ENCODE measurements around the gene TNIP2.

The TNIP2 gene, protein sequence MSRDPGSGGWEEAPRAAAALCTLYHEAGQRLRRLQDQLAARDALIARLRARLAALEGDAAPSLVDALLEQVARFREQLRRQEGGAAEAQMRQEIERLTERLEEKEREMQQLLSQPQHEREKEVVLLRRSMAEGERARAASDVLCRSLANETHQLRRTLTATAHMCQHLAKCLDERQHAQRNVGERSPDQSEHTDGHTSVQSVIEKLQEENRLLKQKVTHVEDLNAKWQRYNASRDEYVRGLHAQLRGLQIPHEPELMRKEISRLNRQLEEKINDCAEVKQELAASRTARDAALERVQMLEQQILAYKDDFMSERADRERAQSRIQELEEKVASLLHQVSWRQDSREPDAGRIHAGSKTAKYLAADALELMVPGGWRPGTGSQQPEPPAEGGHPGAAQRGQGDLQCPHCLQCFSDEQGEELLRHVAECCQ

DNA sequence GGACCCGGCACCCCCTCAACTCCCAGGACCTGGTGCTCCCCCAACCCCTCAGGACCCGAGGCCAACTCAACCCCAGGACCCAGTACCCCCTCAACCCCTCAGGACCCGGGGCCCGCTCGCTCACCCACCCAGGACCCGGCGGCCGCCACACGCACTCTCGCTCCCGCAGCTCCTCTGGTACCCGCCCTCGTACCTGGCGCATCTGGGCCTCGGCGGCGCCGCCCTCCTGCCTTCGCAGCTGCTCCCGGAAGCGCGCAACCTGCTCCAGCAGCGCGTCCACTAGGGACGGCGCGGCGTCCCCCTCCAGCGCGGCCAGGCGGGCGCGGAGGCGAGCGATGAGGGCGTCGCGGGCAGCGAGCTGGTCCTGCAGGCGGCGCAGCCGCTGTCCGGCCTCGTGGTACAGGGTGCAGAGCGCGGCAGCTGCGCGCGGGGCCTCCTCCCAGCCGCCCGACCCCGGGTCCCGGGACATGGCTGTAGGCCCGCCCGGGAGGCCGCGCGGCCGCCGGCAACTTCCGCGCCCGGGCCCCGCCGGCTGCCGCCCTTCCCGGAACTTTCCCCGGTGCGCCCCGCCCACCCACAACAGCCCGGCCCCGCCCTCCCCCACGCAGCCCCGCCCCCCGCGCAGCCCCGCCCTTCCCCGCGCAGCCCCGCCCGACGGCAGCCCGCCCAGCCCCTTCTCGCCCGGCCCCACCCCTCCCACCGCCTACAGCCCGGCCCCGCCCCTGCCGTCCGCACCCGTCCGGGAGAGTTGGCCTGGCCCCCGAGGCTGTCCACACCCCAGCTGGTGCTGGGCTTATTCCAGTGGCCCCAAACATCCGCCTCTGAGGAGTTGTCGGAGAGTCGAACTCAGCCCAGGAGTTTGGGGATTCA, at the start of gene TNIP2:
TNIP2 (minus strand) TSS at position 516 of the 870 bp plus-strand sequence; CDS start at position 469, 47 bp downstream.
- peak; percentile 72 for DNase-seq

DNA sequence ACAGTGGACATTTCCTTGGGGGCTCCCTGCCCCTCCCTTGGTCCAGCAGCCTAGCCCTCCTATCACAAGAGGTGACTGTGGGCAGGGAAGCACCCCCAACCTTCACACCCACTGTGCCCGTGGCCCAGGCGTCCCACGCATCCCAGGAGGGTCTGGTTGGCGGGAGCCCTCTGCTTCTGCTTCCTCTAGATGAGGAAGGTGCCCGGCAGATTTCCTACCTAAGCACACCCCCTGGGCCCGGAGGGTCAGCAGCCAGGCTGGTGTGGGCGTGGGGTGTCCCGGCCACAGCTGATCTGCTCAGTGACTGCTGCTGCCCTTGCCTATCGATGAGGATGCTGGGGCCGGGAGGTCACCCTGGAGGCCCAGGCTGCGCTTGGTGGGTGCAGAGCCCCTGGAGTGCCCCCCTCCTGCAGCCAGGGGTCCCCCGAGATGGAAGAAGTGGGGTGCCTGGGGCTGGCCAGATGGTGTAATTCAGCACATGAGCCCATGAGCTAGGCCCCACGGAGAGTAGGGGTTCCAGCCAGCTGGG, 48.9 kb upstream of the TNIP2 start:
- no peak for DNase-seq

DNA sequence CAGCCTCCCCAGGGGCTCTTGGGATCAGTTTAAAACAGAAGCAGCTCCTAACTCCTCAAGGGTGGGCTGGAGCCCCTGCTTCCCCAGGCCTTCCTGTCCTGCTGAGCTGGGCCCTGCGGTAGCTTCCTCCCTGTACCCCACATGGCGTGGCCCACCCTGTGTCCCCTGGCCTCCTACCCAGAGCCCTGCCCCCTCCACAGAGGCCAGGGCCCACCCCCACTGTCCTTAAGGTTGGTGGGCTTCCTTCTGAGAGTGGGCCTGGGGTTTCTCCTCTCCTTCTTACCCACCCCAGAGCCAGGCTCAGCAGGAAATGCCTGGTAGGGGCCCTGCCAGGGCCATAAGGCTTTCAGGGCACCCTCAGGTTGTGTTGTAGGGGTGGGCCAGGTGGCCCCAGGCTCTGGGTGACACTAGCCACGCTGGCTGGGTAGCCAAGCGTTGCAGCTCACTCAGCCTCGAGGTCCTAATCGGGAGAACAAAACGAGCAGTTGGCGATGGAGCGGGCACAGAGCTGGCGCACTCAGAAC, 48.4 kb upstream of the TNIP2 start:
- no peak for DNase-seq

DNA sequence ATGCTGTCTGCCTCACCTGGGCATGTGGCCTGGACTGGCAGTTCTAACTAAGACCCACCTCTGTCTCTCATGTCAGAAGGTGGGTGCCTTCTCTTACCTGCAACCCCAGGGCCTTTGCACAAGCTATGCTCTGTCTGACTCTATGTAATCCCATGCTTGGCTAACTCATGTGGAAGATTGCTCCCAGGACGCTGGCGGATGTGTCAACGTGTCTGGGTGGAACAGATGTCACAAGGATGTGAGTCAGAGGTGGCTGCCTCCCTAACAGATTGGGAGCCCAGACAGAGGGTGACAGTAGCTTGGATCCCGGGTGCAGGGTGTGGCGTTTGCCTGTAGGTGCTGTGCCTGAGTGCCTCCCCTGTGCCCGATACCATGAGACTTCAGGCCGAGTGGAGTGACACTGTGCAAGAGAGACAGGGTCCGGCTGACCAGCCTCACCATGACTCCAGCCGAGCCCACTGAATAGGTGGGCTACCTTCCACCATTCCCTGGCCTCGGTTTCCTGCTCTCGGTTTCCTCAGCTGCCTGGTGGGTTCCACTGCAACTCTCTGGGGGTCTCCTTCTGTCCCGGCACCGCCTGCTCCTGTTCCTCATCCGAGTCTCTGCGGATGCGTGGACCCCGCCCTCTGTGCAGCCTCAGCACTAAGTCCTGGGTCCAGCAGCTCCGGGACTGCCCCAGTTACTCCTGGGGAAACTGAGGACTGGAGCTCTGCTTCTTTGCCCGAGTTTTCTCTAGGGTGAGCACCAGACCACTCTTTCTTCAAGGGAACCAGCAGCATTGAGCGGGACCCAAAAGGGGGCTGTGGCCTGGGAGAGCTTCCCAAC, 47.7 kb upstream of the TNIP2 start:
- DNase-seq: no peak

DNA sequence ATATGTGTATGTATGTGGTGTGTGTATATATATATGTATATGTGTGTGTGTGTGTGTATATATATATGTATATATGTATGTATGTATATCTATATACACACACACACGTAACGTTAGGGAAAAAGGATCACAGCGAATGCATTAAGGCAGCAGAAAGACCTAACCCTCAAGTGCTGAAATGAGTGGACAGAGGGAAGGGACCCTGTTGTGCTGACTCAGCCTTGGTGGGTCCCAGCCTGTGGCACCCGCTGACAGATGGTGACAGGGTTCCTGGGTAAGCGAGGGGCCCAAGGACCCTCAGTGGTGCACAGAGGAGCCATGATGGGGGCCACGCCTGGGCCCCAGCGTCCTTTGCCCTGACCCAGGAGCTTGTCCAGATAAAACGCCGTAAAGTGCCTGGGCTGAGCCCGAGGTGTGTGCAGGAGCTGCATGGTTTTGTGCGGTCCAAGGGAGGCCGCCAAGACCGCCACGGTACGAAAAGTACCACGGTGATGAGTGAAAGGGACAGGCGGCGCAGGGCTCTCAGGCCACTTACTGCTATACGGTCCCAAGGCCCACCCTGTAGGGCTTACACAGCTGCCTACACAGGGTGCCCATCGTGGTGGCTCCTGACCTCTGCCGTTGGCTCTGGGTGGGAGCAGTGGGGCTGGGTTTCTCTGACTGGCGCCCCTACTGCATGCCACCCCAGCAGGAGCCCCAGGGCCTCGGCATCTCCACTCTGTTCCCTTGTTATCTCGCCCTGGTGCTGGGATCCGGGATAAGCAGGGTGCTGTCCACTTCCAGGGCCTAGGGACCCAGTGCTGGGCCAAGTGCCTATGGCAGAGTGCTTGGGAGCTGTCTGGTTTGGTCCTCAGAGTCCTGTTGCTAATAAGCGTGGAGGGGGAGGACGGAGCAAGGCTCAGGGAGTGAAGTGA, 46.7 kb upstream of the TNIP2 start:
- no peak for DNase-seq

DNA sequence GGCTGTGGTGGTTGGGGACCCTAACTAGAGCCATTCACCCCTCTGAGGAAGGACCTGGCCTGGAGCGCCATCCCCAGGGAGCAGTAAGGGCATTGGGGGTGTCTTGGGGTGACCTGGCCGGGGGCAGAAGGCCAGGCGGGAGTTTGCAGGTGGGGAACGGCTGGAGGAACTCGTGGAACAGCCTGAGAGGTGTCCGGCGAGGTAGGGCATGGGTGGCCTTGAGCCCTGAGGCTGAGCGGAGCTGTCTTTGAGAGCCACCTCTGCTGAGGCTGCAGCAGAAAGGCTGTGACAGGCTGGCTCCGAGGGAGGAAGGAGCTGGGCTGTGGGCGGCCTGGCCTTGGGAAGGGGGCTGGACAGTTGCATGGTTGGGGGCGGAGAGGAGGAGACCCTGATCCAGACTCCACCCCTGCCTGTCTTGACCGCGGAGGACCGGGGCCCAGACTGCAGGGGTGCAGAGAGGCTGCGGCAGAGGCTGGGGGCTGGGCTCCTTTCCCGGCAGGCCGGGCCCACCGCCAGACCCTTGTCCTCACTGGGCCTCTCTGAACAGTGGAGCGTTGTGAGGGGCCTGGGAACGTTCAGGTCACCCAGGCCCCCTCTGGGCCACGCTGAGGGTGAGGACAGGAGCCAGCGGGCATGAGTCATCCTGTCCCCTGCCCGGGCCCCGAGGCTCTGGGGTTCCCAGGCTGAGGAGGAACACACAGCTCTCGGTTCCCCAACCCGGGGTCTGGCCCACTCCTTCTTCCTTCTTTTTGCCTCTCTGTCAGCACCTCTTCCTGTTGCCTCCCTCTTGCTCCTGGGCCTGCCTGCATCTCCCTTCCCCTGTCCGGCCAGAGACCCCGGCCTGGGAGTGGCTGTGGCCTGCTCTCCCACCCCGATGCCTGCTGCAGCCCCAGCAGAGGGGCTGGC, 44.8 kb upstream of the TNIP2 start:
- DNase-seq: no peak

DNA sequence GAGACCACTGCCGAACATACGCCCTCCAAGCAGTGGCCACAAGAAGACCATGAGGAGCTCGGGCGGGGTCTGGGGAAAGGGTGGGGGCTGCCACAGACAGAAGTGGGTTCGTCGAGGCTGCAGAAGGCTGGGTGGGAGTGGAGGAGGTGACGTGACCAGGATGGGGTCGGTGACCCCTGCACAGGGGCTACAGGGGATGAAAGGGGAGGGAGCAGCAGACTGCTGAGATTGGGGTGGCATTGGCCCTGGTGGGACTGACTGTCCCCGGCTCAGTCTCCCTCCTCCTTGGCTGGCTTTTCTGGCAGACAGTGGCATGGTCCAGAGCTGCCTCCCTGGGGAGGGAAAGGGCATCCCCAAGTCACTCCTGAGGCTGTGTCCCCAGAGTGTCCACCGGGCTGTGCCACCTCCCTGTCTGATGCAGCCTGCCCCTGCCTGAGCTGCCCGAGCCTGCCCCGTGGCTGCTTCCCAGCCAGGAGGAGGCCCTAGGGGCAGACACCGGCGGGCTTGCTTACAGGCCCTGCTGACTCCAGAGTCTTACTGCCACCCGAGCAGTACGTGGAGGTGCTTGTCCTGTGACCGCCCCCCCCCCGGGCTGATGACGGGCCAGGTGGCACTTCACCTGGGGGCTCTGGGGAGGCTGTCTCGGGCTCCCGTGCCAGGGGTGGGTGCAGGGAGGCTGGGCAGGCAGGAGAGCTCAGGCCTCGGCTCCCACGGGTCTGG, 44.0 kb upstream of the TNIP2 start:
- no peak for DNase-seq

DNA sequence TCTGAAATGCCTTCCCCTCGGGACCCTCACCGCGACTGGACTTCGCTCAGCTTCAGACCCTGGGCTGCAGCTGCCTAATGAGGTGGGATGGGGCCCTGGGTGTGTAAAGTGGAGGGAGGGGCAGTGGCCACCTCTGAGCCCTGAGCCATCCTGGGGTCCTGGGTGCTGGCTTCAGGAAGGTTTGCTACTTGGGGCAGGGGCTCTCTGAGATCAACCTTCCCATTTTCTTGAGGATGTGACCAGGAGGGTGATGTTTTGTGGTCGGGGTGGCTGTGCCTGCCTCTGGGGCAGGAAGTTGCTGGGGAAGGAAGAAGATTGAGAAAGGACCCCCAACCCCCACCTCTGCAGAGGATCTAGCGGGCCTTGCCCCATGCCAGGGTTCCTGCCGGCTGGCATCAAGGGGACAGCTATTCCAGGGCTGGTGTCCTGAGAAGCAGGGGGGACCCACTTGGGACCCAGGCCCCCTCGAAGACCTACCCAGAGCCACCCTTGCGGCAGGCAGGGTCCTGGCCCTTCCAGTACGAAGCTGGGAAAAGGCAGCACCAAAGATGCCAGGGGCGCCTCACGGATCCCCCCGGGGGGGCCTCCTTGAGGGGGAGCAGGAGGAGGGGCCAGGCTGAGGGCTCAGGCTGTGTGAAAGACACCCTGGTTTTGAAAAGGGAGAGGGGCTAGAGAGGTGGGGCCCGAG, 43.2 kb upstream of the TNIP2 start:
- DNase-seq: no peak

DNA sequence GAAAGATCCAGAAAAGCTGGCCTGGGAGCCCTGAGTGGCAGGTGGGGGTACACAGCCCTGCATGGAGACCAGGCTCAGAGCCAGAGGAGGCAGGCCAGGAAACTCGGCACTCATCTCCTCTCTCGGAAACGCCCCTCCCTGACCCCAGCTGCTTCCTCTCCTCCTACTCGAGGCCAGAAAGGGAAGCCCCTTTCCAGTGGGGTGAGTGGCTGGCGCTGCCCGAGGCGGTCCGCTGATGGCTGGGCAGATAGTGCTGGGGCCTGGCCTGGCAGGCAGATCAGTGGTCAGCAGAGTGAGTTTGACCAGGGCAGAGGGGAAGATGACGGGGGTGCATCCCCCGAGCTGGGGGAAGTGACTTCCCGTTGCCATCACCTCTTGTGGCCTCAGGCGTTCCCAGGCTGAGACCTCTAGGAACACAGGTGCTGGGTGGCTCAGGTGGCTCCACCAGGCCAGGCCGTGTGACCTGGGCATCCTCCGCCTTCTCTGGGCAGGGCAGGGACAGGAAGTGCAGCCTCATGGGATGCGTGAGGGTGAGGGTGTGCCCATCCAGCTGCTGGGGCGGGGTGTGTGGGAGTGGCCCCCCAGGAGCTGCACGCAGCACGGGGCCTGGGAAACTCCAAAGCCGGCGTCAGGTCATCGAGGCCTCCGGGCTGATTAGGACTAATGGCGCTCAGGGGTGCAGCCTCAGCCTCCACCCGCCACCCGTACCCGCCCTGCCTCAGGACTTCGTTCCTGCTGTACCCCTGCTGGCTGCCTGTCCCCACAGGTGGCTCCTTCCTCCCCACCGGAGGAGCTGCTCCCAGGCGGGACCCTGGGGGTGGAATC, 42.5 kb upstream of the TNIP2 start:
- DNase-seq: peak; percentile 24

DNA sequence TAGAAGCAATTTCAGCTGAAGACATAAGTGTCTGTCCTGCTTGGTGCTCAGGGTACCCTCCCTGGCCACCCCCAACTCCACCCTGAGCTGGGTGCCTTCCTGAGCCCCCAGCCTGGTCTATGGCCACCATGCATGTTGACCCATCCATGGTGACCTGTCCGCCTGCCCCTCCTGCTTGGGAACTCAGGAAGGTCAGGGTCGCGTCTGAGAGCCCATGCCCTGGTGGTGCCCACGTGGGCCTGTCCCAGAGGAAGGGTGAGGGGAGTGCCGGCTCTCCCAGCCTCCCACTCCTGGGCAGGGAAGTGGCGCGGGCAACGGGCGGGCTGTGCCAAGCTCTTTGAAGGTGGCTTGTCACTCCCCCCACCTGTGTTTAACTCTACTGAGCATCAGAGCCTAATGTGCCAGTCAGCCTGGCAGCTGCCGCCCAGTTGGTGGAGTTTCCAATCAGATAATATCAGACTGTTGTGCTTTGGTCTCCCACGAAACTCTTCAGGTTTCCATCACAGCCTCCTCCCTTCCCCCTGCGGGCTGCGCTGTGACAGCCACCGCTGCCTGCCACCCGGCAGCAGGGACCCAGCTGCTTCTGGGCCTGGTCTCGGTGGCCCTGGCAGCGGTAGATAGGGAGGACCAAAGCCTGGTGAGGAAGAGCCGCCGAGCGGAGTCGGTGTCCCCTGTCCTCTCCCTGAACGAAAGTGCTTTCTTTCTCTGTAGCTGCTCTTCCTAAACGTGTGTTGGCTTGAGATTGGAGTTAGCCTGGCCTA, 41.6 kb upstream of the TNIP2 start:
- DNase-seq: peak; percentile 26

DNA sequence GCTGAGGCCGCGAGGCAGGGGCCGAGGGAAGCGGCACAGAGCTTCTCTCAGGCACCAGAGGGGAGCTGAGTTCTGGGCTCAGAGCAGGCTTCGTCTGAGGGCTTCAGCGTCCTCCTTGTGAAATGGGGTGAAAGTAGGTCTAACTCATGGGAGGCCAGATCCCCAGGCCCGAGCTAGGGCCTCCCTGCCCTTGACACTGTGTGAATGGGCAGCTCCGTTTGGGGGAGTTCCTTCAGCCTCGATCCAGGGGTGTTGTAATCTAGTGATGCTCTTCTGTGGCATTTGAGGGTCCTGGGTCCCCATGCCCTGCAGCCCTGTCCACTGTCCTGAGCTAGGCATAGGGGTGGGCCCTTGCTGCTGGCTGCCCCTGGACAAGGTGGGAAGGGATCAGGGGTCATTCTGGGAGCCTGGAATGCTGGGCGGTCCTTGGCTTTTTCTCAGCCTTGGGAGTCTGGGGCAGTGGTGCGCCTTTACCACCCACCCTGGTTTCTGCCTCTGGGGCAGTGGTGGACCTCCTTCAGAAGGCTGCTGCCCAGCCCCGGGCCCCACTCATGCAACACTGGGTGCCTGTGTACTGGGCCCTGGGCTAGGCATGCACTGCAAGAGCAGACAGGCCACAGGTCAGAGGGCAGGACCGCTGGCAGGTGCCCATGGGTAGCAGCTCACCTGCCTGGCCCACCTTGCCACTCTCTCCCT, 40.9 kb upstream of the TNIP2 start:
- no peak for DNase-seq

DNA sequence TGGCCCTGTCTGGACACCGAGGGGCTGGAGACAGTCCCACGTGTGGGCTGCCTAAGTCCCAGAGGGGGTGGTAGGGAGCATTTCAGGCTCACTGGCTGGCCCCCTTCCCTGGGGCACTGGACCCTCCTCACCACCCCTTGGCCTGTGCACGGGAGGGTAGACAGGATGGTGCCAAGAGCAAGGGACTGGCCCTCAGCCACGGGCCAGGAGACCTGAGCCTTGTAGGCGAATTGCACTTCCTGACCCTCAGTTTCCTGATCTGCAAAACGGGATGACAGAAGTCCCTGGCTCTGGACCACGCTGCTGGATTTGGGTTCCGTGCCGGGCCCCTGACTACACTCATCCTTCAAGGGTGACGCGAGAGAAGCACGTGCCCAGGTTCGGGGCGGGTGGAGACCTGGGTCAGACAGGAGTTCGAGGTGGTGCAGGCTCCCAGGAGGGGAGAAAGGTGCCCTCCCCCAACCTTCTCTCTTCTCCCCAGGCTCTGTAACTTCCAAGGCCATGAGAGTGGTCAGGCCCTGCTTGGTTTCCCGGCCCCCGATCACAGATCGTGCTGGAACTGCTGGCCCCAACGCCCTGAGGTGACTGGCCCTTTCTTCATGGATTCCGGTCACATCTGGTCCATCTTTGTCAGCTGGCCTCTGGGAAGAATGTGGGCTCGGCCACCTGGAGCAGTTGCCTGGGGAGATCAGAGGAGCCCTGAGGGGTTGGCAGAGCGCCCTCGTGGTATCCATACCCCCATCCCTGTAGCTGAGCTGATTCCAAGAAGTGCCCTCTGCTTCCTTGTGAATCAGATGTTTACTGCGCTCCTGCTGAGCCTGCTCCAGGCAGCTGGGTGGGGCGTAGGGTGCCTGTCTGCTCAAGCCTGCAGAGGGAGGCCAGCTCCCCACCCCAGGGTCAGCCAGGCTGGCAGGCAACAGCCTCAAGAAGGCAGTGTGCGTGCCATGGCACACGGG, 40.0 kb upstream of the TNIP2 start:
- DNase-seq: no peak

DNA sequence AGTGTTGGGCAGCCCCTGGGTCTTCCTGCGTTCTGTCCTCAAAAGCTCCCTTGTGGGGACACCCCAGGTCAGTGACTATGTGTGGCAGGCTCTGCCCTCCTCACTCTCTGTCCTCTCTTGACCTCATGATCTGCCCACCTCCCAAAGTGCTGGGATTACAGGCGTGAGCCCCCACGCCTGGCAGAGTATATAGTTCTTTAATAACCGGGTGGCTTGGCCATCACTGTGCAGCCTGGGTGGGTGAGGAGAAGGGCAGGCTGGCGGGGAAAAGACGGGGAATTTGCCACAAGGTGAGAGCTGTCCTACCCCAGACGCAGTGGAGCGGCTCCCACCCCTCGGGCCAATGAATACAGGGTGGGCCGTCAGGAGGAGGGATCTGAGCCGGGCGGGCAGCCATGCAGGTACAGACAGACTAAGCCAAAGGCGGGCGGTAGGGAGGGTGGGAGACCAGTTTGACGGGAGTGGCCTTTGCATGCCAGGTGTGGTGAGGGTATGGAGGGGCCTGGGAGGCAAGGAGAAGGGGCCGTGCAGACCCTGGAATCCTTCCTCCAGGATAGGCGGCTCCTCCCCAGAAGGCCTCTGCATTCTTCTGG, 39.3 kb upstream of the TNIP2 start:
- DNase-seq: no peak

DNA sequence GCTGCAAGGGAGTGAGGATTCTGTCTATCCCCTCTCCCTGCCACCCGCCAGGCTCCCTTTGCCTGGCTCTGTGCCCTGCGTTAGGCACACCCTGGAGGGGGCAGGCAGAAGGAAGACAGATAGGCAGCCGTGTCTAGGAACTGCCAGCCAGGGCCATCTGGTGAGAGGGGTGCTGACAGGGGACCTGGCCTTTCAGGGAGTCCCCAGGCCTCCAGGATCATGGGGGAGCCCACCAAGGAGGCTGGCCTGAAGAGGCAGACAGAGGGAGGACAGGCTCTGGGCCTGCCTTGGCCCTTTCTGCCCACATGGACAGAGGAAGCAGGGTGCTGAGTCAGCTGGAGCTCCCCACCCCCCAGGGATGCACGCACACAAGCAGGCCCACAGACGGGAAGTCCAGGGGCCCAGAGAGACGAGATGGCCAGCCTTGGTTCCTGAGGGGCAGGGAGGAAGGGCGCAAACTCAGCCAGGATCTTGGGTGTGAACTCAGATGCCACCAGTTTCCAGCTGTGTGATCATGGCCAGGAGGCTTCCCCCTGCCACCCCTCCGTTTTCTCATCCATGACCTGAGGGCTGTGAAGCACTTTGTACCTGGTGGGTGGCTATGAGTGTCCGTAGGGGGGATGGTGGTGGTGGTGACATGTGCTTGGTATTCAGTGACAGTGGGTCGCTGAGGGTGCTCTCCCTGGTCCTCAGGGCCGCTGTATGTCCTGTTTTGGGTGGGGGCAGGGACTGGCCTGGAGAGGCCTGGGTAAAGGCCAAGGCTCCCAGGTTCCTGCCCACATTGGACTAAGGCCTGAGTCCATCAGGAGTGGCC, 38.6 kb upstream of the TNIP2 start:
- DNase-seq: no peak

Measured in activated gamma-delta T cell treated with Interleukin-2 at 50 U/mL for 16 hours (primary cell).